Choroid plexus epithelial cell (primary cell): Measurements from ENCODE around the gene SUSD3.
"Not testable (repeated sequence)": the region's sequence is repeated elsewhere in the genome, so short reads cannot be mapped to it uniquely, and the experiment has no call there.

ENCODE experiments used
- DNase-seq: peaks from one replicate; pipeline ENCODE4 v3.0.0-alpha.2; 2010; ENCODE audit warnings: low read depth
- H3K4me3 ChIP-seq: 2 replicates; pipeline ENCODE4 v1.5.1; 2011; ENCODE audit warnings: low read depth, mild to moderate bottlenecking, control low read depth, low read length, moderate library complexity
- CTCF ChIP-seq: conservative IDR thresholded peaks from 2 replicates; pipeline ENCODE4 v1.5.1; 2011; ENCODE audit warnings: low read depth, mild to moderate bottlenecking, control low read depth, inconsistent platforms, low read length, moderate library complexity

The SUSD3 gene

DNA sequence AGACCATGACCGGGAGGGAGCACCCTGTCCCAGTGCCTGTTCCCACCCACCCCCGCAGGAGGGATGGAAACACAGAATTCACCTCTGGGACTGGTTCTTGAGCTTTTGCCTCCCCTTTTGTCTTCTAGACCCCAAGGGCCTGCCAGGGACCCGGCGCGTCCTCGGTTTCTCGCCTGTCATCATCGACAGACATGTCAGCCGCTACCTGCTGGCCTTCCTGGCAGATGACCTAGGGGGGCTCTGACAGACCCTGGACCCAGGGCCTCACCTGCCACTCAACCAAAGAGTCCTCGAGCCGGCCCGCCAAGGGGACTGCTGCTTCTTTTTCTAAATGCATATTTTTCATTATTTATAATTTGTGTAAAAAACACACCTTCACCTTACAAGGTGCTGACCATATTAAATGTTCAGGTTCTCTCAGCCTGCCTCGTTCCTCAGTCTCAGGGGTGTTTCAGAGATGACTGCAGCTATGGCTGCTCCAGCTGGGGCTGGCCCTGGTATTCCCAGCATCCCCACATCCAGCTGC, 54.4 kb downstream of the SUSD3 start:
- DNase-seq: no peak
- H3K4me3 ChIP-seq: no peak overlapping the region
- TF ChIP-seq CTCF: no peak

DNA sequence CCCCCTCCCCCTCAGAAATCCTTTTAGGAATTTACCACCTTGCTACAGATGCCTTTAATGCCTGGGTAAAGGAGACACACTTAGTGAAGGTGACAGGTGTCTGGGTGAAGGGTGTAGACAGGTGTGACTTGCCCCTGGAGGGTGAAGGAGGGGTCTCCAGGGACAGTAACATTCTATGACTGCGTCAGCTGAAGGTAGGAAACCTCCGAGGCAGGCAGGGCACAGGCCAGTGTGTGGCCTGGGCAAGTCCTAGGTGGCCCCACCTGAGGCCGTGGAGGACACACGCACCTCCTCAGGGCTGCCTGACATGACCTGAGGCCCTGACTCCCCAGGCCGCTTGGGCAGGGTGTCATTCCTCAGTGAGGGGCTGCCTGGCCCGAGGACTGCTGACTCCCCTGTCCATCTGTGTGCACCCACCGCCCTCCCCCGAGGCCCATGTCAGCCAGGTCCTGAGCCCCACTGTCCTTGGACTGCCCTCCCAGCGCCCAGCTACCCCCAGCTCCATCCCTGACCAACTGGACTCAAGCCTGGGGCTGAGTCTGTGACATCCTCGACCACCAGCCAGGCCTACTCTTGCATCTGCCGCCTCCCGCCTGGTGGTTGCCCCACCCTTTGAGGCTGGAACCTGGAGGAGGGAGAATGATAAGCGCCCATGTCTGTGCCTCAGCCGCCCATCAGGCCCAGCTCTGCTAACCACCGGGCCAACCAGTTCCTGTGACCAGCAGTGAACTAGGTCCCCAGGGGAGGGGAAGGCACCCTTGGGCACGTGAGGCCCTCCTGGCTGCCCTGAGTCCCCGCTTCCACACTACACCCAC, 55.9 kb downstream of the SUSD3 start:
- no peak for DNase-seq
- no peak overlapping the region for H3K4me3 ChIP-seq
- TF ChIP-seq CTCF: no peak

GRCh38 chr9:93114984-93115335, 56.5 kb downstream of the SUSD3 start:
- no peak for TF ChIP-seq CTCF
- DNase-seq: no peak
- no peak overlapping the region for H3K4me3 ChIP-seq

DNA sequence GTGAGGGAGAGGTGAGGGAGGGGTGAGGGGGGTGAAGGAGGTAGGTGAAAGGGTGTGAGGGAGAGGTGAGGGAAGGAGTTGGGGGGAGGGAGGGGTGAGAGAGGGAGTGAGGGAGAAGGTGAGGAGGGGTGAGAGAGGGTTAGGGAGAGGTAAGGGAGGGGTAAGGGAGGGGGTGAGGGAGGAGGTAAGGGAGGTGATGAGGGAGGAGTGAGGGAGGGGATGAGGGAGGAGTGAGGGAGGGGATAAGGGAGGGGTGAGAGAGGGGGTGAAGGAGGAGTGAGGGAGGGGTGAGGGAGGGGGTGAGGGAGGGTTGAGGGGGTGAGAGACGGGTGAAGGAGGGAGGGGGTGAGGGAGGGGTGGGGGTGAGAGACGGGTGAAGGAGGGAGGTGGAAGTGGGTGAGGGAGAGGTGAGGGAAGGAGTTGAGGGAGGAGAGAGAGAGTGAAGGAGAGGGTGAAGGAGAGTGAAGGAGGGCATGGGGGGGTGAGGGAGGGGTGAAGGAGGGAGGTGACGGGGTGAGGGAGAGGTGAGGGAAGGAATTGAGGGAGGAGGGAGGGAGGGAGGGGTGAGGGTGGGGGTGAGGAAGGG, 57.1 kb downstream of the SUSD3 start:
- no peak overlapping the region for H3K4me3 ChIP-seq
- no peak for DNase-seq
- TF ChIP-seq CTCF: no peak

DNA sequence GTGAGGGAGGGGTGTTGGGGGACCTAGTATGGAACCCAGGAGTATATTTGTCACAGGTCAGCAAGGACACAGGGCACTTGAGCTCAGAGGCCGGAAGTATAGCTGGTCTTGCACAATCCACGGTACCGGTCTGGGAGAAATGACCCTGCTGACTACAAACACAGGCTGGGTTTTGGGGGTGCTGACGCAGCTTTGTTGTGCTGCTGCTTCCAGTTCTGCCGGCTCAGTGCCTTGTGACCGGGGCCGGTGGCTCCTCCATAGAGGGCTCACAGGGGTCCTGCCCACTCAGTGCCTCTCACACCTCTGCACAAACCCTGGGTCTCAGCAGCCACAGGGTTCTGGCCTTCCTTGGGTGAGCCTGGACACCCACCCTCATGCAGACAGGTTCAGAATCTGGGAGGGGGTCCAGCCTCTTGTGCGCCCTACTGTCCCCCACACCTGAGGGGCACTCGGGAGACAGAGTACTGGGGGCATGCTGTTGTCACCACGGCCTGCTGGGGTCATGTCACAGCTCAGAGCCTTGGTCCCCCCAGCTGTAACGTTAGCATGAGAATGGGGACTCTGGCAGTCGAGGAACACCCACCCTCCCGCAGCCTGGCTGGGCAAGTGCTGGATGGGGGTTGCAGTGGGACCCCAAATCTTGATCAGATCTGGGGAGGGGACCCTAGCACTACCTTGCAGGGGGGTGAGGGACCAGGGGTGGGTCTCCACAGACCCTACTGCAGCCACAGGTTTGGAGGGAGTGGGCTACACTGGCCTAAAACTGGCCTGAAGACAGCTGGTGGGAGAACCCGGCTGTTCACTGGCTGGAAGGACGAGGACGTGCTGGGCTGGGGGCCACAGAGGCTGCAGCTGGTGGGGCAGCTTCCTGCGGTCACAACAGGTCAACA, 57.8 kb downstream of the SUSD3 start:
- no peak overlapping the region for H3K4me3 ChIP-seq
- TF ChIP-seq CTCF: no peak
- peak; percentile 91 for DNase-seq

GRCh38 chr9:93117521-93117920, 59.0 kb downstream of the SUSD3 start:
- DNase-seq, H3K4me3 ChIP-seq: not testable (repeated sequence)
